HG03196 (cell line): ENCODE measurements around the gene ENOX2.
"Not testable (repeated sequence)": the region's sequence is repeated elsewhere in the genome, so short reads cannot be mapped to it uniquely, and the experiment has no call there.

Experiments used
- ATAC-seq: cut with Tn5 transposase; IDR thresholded peaks from one replicate; pipeline ENCODE4 v1.9.1; 2021; ENCODE audit not compliant: unreplicated experiment

ENOX2 gene

DNA sequence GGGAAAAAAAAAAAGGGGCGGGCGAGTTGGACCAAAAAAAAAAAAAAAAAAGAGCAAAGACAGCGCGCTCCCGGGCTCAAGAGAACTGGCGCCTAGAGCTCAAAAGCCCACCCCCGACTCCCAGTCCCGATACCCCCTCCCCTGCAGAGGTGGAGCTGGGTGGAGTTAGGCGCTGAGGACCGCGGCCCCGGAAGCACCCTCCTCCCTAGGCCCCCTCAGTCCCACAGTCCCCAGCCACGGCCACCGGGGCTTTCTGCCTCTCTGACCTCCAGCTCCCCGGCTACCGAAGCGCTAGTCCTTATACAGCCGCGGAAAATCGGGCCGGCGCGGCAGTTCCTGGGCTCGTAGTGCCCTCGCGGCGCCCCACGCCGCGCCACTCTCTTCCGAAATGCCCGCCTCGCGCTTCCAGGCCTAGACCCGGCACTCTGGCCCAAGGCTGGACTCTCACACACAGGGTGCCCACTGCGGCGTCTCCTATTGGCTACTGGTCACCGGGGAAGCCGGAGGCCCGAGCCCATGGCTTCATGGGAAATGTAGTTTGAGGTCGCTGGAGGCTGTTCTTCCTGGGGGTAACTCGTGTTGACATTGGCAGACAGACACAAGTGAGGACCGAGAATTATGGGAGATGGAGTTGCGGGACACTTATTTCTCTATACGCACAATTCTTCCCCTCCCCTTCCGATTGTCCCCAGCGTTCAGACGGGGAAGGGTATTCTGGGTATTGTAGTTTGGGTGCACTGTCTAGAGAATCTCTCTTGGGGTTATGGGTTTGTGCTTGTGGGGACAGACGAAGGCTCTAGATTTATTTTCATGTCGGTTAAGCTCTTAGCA lies at the start of gene ENOX2:
Gene ENOX2, minus strand, starts transcription at position 427 of the 831 bp plus-strand sequence. CDS start 199,993 bp downstream, outside the sequence.
- ATAC-seq = peak; percentile 99

DNA sequence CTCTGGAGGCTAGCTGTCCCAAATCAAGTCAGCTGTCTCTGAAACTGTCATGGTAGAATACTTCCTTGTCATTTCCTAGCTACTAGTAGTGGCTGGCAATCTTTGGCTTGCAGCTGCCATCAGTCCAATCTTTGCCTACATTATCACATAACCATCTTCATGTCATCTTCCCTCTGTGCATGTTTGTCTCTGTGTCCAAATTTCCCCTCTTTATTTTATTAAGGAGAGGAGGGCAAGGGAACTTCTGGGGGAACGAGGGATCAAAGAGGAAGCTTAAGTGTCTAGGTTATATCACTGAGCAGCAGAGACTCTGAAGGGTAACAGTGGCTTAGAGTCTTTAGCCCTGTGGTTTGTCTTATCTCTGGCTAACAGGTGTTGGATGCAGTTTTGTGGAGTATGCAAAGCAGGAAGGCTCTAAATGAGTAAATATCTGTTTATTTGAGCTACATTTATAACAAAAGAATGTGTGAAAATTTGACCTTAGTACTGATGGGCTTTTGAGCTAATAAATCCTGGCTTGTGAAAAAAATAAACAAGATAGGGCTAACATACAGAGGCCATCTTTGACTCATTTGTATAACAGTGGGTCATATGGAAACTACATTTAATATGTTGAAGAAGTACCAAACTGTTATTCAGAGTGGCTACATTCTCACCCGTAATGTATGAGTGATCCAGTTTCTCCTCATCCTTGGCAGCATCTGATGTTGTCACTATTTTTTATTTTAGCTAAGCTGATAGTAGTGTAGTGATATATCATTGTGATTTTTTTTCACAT lies 49.4 kb upstream of the ENOX2 start:
- peak; percentile 64 for ATAC-seq

- ATAC-seq = no peak
Measured at GRCh38 chrX:130944230-130944629, 41.2 kb upstream of the ENOX2 start.

GRCh38 chrX:130937101-130937500 lies 34.1 kb upstream of the ENOX2 start:
- ATAC-seq = no peak

DNA sequence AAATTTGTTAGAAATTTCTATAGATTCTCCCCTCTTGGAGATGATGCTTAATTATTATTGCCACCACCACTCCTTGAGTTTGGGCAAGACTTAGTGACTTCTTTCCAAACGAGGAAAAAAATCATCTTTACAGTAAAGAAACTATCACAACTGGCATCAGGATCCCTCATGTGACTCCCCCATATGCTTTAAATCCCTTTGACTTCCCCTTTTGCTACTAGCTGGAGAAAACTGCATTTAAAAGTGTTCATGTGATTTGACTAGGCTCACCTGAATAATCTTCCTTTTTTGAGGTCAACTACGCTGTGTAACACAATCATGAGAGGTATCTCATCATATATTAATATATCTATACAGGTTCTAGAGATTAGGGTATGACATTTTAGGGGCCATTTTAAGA lies 30.3 kb upstream of the ENOX2 start:
- ATAC-seq = no peak

GRCh38 chrX:130920405-130920804 lies 17.4 kb upstream of the ENOX2 start:
- not testable (repeated sequence) for ATAC-seq

DNA sequence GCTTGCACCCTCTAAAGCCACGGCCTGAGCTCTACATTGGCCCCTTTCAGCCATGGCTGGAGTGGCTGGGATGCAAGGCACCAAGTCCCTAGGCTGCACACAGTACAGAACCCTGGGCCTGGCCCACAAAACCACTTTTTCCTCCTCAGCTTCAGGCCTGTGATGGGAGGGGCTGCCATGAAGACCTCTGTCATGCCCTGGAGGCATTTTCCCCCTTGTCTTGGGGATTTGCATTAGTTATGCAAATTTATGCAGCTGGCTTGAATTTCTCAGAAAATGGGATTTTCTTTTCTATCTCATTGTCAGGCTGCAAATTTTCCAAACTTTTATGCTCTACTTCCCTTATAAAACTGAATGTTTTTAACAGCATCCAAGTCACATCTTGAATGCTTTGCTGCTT lies 16.7 kb upstream of the ENOX2 start:
- not testable (repeated sequence) for ATAC-seq

DNA sequence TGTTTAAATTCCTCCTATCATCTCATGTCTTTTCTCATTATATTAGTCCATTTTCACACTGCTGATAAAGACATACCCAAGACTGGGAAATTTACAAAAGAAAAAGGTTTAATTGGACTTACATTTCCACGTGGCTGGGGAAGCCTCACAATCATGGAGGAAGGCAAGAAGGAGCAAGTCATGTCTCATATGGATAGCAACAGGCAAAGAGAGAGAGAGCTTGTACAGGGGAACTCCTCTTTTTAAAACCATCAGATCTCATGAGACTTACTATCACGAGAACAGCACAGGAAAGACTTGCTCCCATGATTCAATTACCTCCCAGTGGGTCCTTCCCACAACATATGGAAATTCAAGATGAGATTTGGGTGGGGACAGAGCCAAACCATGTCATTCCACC lies 15.5 kb upstream of the ENOX2 start:
- not testable (repeated sequence) for ATAC-seq

DNA sequence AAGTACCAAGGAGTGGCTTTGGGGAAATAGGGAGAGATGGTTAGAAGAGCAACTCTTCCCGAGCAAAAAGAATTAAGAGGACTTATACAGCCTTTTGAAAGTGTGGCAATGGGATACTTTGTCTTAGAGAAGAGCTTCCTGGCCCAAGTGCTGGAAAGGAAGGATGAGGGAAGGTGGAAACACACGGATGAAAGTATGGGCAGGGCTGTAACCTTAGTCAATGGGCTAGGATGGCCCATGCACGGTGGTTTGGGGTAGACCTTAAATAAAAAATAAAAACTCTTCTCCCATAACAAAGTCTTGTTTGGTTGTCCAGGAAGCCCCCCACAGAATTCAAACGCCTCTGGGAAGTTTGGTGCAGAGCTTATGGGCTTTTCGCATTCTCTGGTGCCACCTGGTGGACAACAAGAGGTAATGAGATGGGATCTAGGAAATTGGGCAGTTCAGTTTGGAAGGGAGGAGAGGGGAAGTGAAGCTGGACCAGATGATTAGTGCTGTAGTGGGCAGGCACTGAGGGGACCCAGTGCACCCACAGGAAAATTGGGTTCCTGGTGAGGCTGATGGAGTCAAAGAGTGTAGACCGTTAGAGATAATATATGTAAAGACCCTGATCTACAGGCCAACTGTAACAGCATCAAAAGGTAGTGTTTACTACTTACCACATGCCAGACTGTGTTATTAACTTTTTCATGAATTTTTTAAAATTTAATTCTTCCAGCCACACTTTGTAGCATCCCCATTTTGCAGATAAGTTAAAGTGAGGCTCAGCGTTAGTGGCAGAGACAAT lies 13.8 kb upstream of the ENOX2 start:
- no peak for ATAC-seq

GRCh38 chrX:130915302-130915701 lies 12.3 kb upstream of the ENOX2 start:
- ATAC-seq = no peak

GRCh38 chrX:130909469-130910136 lies 6.6 kb upstream of the ENOX2 start:
- no peak for ATAC-seq

GRCh38 chrX:130906776-130907175 lies 3.8 kb upstream of the ENOX2 start:
- ATAC-seq = no peak

DNA sequence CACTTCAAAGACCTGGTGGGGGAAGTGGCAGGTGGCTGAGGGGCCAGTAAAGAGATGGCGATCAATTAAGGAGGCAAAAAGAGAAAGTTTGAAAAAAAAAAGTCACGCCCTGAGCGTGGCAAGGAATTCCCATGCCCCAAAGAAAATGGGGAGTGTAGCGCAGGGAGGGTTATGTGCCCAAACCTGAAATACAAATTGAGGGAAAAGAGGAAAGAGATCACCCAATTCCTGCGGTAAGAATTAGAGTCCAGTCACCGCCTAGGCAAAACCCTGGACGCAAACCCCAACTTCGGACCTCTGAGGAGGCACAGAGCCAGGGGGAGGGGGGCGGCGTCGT lies 595 bp downstream of the ENOX2 start:
- no peak for ATAC-seq

GRCh38 chrX:130896802-130897501 lies 6.1 kb downstream of the ENOX2 start:
- ATAC-seq = no peak

DNA sequence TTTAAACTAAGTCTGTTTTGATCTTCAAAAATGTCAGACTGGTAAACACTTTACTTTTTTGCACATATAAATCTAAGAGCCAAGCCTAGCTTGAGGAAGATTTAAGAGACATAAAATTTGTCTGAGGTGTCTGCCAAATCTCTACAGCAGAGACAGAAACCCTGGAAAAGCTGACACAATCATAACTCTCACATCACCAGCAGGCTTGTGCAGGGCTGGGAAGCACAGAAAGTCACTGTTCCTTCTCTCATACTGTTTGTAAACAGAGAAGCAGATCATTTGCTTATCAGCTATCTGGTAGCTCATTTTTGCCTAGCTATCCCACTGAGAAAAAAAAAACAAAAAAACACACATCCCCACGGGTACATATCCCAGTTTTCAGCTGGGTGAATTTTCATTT lies 7.0 kb downstream of the ENOX2 start:
- ATAC-seq = no peak

GRCh38 chrX:130895299-130895698 lies 7.7 kb downstream of the ENOX2 start:
- ATAC-seq = no peak

DNA sequence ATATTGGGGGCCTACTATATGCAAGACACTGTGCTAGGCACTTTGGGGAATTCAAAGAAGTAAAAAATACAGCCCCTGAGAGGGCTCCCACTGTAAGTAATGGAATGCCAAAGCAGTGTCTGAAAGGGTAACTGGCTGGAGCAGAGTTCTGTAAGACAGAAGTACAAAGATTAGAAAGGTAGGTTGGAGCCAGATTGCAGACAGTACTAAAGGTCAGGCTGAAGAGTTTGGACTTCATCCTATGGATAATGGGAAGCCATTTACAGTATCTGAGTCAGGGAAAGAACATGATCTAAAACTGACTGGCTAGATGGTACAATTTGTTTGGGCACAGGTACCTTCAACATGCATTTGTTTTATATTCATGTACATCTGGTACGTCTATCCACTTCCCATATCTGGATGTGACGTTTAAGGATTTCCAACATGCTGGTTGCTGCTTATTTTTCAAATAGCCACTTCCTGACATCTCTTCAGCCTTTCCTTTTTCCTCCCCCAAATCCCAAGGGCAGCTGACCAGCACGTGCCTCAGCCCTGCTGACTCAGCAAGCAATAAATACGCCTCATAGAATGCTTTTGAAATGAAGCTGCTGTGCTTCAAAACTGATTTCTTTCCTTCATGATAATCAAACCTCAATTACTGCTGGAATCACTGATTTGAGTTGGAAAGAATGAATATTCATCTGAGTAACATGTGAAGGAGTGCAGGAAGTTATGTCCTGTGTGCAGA lies 9.5 kb downstream of the ENOX2 start:
- ATAC-seq = no peak

- ATAC-seq = no peak
Measured at GRCh38 chrX:130887376-130887775, 15.6 kb downstream of the ENOX2 start.

- no peak for ATAC-seq
Measured at GRCh38 chrX:130885996-130886395, 17.0 kb downstream of the ENOX2 start.

- ATAC-seq = no peak
Measured at GRCh38 chrX:130885508-130885907, 17.5 kb downstream of the ENOX2 start.
